GM12878 (cell line): ENCODE results near the gene UTS2. TPM values are rescaled to one million over a fixed set of nuclear protein-coding genes. Genes with fewer than 3 reads are reported as not detected.

ENCODE experiments used
- ATAC-seq: fragments of 200-7000 bp; cut with Tn5 transposase; 3 replicates; pipeline ENCODE4 v1.9.1; 2020; ENCODE audit warnings: mild to moderate bottlenecking, moderate library complexity
- BruUV-seq: library from RNA; stranded (reverse); fragments of 400-500 nt; replicated peaks from 2 replicates; lab custom pipeline; 2021; lab: Mats Ljungman, UMichigan
- CTCF ChIA-PET: fragments of 300-600 bp; sonication (Branson Sonifier 250); formaldehyde crosslinking; extraction: SDS; loops from one replicate; lab custom pipeline; 2021; ENCODE audit warnings: inconsistent platforms; lab: Yijun Ruan, JAX
- POLR2A ChIA-PET: fragments of 350-600 bp; formaldehyde crosslinking; extraction: SDS; loops from one replicate; lab custom pipeline; 2021; ENCODE audit warnings: inconsistent platforms; lab: Charles Lee
- RAD21 ChIA-PET: fragments of 300-600 bp; sonication (Branson Sonifier 250); formaldehyde crosslinking; loops from one replicate; lab custom pipeline; 2023; ENCODE audit warnings: antibody characterized with exemption; ENCODE audit not compliant: unreplicated experiment; lab: Charles Lee
- SMC1A ChIA-PET: fragments of 300-600 bp; sonication (Branson Sonifier 250); formaldehyde crosslinking; loops from one replicate; lab custom pipeline; 2023; ENCODE audit not compliant: unreplicated experiment, uncharacterized antibody; lab: Charles Lee
- DNase-seq: peaks from one replicate; pipeline ENCODE4 v3.0.0-alpha.2; 2011; ENCODE audit warnings: low read depth, low spot score
- FAIRE-seq: peaks from 3 replicates; lab custom pipeline; 2011; peaks lifted over from hg19 to GRCh38; lab: Jason Lieb, UNC
- H2AFZ ChIP-seq: 2 replicates; pipeline ENCODE4 v1.6.0; 2011; ENCODE audit warnings: low read depth, low read length, control low read depth; ENCODE audit not compliant: control insufficient read depth
- H3K27ac ChIP-seq: 2 replicates; pipeline ENCODE4 v1.5.1; 2011; ENCODE audit warnings: control low read depth; ENCODE audit not compliant: control insufficient read depth, insufficient read depth
- H3K27me3 ChIP-seq, 2 experiments: replicated peaks in 1 of 2; 2 replicates each; pipeline versions ENCODE4 v1.6.0 to v1.6.1; 2011; ENCODE audit warnings: low read length in 1 of 2; ENCODE audit not compliant: control insufficient read depth in 2 of 2, insufficient read depth in 2 of 2
- H3K36me3 ChIP-seq, 2 experiments: 2 replicates each; pipeline ENCODE4 v1.5.1; 2011; ENCODE audit warnings: low read length in 1 of 2; ENCODE audit not compliant: control insufficient read depth in 2 of 2, insufficient read depth in 2 of 2
- H3K4me1 ChIP-seq: 2 replicates; pipeline ENCODE4 v1.6.1; 2011; ENCODE audit warnings: mild to moderate bottlenecking, low read length, moderate library complexity, mixed read lengths; ENCODE audit not compliant: control insufficient read depth, insufficient read depth
- H3K4me2 ChIP-seq: 2 replicates; pipeline ENCODE4 v1.6.0; 2011; ENCODE audit warnings: control low read depth; ENCODE audit not compliant: control insufficient read depth, insufficient read depth
- H3K4me3 ChIP-seq: fragments of 200-600 bp; sonication (generic); 2 replicates; pipeline ENCODE4 v1.5.1; 2016
- H3K79me2 ChIP-seq: 2 replicates; pipeline ENCODE4 v1.6.0; 2011; ENCODE audit warnings: low read length; ENCODE audit not compliant: control insufficient read depth, insufficient read depth
- H3K9ac ChIP-seq: 2 replicates; pipeline ENCODE4 v1.8.0; 2011; ENCODE audit warnings: low read length, control low read depth, mixed read lengths; ENCODE audit not compliant: control insufficient read depth, insufficient read depth
- H3K9me3 ChIP-seq: replicated peaks from 3 replicates; pipeline ENCODE4 v1.5.1; 2011; ENCODE audit warnings: mild to moderate bottlenecking, low read length; ENCODE audit not compliant: control insufficient read depth, insufficient read depth
- H4K20me1 ChIP-seq: 2 replicates; pipeline ENCODE4 v1.6.0; 2011; ENCODE audit not compliant: control insufficient read depth, insufficient read depth
- BCL11A ChIP-seq: IDR thresholded peaks from 2 replicates; pipeline ENCODE4 v1.6.1; 2011; ENCODE audit warnings: low read depth, low read length
- BMI1 ChIP-seq: fragments of 450-650 bp; IDR thresholded peaks from 2 replicates; pipeline ENCODE4 v1.6.1; 2016; ENCODE audit warnings: mild to moderate bottlenecking, moderate library complexity, borderline replicate concordance
- CEBPZ ChIP-seq: fragments of 150-350 bp; IDR thresholded peaks from 2 replicates; pipeline ENCODE4 v1.6.1; 2016; ENCODE audit warnings: low read depth, low read length
- CHD2 ChIP-seq: IDR thresholded peaks from 2 replicates; pipeline ENCODE4 v1.6.1; 2011; ENCODE audit warnings: low read depth, low read length, improper control_type of control experiment, borderline replicate concordance
- E4F1 ChIP-seq: fragments of 450-650 bp; IDR thresholded peaks from 2 replicates; pipeline ENCODE4 v1.6.1; 2018; ENCODE audit warnings: borderline replicate concordance, mild to moderate bottlenecking; ENCODE audit not compliant: partially characterized antibody
- JUND ChIP-seq: IDR thresholded peaks from 2 replicates; pipeline ENCODE4 v1.6.1; 2012; ENCODE audit warnings: low read depth, mild to moderate bottlenecking, low read length, improper control_type of control experiment, moderate library complexity
- KAT2A ChIP-seq: conservative IDR thresholded peaks from 2 replicates; pipeline ENCODE4 v1.6.1; 2011; ENCODE audit warnings: low read depth, low read length; ENCODE audit not compliant: control insufficient read depth
- MLLT1 ChIP-seq: fragments of 450-650 bp; IDR thresholded peaks from 2 replicates; pipeline ENCODE4 v1.6.1; 2016; ENCODE audit warnings: mild to moderate bottlenecking
- NRF1 ChIP-seq: conservative IDR thresholded peaks from 2 replicates; pipeline ENCODE4 v1.6.1; 2011; ENCODE audit warnings: mild to moderate bottlenecking, low read depth, low read length, improper control_type of control experiment
- PAX8 ChIP-seq: fragments of 450-650 bp; IDR thresholded peaks from 2 replicates; pipeline ENCODE4 v1.6.1; 2017; ENCODE audit warnings: mild to moderate bottlenecking, moderate library complexity
- POLR2A ChIP-seq: IDR thresholded peaks from 2 replicates; pipeline ENCODE4 v1.6.1; 2011; ENCODE audit warnings: low read depth, mild to moderate bottlenecking, low read length
- POLR2AphosphoS5 ChIP-seq: IDR thresholded peaks from 2 replicates; pipeline ENCODE4 v1.6.1; 2011; ENCODE audit warnings: mild to moderate bottlenecking, low read length, inconsistent platforms
- SREBF2 ChIP-seq: IDR thresholded peaks from 2 replicates; pipeline ENCODE4 v1.6.1; 2012; ENCODE audit warnings: mild to moderate bottlenecking, low read length
- TARDBP ChIP-seq: IDR thresholded peaks from 2 replicates; pipeline ENCODE4 v1.6.1; 2016; ENCODE audit warnings: borderline replicate concordance
- WGBS: methylation state at CpG from one replicate; pipeline ENCODE4 v1.1.6; 2016; ENCODE audit warnings: low lambda C conversion rate; ENCODE audit not compliant: insufficient replicate concordance, insufficient coverage; ENCODE audit errors: missing lambda C conversion rate; 5-methylcytosine and 5-hydroxymethylcytosine counted together
- in situ Hi-C: fragments of 300-500 bp; cut with MboI; formaldehyde crosslinking; loops from 9 replicates; pipeline ENCODE4 v1.14.3; 2018; ENCODE audit warnings: mixed read lengths
- intact Hi-C: fragments of 100-400 bp; cut with micrococcal nuclease; formaldehyde crosslinking; loops from one replicate; pipeline ENCODE4 v1.14.2; 2022; ENCODE audit not compliant: unreplicated experiment
- polyA plus RNA-seq, 11 experiments: library from polyadenylated mRNA; depleted of rRNA in 4 of 11; unstranded in 6 of 11; stranded (reverse) in 5 of 11; fragments of >200 nt; fragmentation: Nextera tagmentation in 4 of 11; fragmentation: Illumina TruSeq in 1 of 11; extraction: Ambion mirVana in 4 of 11; extraction: Trizol in 1 of 11; gene quantifications; 1 replicate in 1 of 11; 2 replicates in 10 of 11; pipeline versions ENCODE4 v1.2.1 to v1.2.3, GENCODE V29; 2011 to 2016; ENCODE audit warnings: inconsistent platforms in 2 of 11, missing spikeins in 2 of 11, low read depth in 1 of 11
- total RNA-seq, 4 experiments: library from RNA; depleted of rRNA in 3 of 4; stranded (reverse); fragments of >200 nt in 3 of 4; fragmentation: Illumina TruSeq in 1 of 4; extraction: Trizol in 1 of 4; gene quantifications; 2 replicates each; pipeline versions ENCODE4 v1.2.1 to v1.2.3, GENCODE V29; 2013 to 2021
- TF ChIP-seq, protein P1 (sequence below): fragments of 450-650 bp; IDR thresholded peaks from 2 replicates; pipeline ENCODE4 v1.6.1; 2017; ENCODE audit warnings: mild to moderate bottlenecking, moderate library complexity

Gene UTS2
- total and polyA plus RNA-seq, 10 of the 15 experiments (the other 5 are each of a cell fraction or from before 2014, with no cell fraction given) = not detected

DNA sequence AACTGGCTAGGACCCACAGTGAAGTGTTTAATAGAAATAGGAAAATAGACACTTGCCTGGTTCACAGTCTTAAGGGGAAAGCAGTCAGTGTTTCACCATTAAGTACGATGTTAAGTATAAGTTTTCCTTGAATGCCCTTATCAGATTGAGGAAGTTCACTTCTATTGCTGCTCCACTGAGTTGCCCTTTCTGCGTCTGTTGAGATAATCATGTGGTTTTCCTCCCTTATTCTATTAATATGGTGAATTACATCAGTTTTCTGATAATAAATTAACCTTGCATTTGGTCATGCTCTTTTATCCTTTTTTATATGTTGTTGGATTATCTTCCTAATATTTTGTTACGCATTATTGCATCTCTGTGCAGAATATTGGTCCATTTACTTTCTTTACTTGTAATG lies 21.4 kb downstream of the UTS2 start:
- Histone ChIP-seq H3K27ac (no peak overlapping the region), H3K9ac (no peak overlapping the region)
- TF ChIP-seq BMI1 (no peak), PAX8 (no peak), NRF1 (no peak), E4F1 (no peak), POLR2A (no peak), KAT2A (no peak), TARDBP (no peak), SREBF2 (no peak), MLLT1 (no peak), POLR2AphosphoS5 (no peak), JUND (no peak), CHD2 (no peak), CEBPZ (no peak), BCL11A (no peak)
- TF ChIP-seq, protein P1, sequence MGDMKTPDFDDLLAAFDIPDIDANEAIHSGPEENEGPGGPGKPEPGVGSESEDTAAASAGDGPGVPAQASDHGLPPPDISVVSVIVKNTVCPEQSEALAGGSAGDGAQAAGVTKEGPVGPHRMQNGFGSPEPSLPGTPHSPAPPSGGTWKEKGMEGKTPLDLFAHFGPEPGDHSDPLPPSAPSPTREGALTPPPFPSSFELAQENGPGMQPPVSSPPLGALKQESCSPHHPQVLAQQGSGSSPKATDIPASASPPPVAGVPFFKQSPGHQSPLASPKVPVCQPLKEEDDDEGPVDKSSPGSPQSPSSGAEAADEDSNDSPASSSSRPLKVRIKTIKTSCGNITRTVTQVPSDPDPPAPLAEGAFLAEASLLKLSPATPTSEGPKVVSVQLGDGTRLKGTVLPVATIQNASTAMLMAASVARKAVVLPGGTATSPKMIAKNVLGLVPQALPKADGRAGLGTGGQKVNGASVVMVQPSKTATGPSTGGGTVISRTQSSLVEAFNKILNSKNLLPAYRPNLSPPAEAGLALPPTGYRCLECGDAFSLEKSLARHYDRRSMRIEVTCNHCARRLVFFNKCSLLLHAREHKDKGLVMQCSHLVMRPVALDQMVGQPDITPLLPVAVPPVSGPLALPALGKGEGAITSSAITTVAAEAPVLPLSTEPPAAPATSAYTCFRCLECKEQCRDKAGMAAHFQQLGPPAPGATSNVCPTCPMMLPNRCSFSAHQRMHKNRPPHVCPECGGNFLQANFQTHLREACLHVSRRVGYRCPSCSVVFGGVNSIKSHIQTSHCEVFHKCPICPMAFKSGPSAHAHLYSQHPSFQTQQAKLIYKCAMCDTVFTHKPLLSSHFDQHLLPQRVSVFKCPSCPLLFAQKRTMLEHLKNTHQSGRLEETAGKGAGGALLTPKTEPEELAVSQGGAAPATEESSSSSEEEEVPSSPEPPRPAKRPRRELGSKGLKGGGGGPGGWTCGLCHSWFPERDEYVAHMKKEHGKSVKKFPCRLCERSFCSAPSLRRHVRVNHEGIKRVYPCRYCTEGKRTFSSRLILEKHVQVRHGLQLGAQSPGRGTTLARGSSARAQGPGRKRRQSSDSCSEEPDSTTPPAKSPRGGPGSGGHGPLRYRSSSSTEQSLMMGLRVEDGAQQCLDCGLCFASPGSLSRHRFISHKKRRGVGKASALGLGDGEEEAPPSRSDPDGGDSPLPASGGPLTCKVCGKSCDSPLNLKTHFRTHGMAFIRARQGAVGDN = no peak

More for the DNA sequence above, 21.4 kb downstream of the UTS2 start:
- DNase-seq (no peak), FAIRE-seq (peak; percentile 74), ATAC-seq (no peak)
- no peak overlapping the region for H3K4me2 ChIP-seq
- no peaks in the 10 kb centered on the region for H4K20me1 ChIP-seq
- 48% methylated on average over 3 of the region's 3 CpGs for WGBS
- no peaks in the 10 kb centered on the region for H3K36me3 ChIP-seq
- intact Hi-C loops (no loop called here), in situ Hi-C loops (no loop called here)
- no peaks in the 10 kb centered on the region for H3K79me2 ChIP-seq
- SMC1A ChIA-PET = no interaction called here
- peaks cover 4% of the 10 kb centered on the region for H3K4me1 ChIP-seq
- no peaks in the 10 kb centered on the region for H3K27me3 ChIP-seq
- H3K9me3 ChIP-seq = no peaks in the 10 kb centered on the region
- H3K4me3 ChIP-seq = no peak overlapping the region
- RAD21 ChIA-PET = no interaction called here
- BruUV-seq = no TSS peak
- H2AFZ ChIP-seq = no peak overlapping the region
- CTCF ChIA-PET = no interaction called here
- POLR2A ChIA-PET = no interaction called here
